B cell (primary cell): ENCODE results near the gene MAP2K5.

Experiments
- EZH2 ChIP-seq: IDR thresholded peaks from 2 replicates; pipeline ENCODE4 v1.6.1; 2012; ENCODE audit warnings: borderline replicate concordance, low read depth, mild to moderate bottlenecking, moderate library complexity, low read length; ENCODE audit not compliant: insufficient read depth, poor library complexity, severe bottlenecking
- TF ChIP-seq, protein P1 (sequence below): fragments of 200-600 bp; IDR thresholded peaks from one replicate; pipeline ENCODE4 v1.8.0; 2022; ENCODE audit warnings: antibody characterized with exemption, mild to moderate bottlenecking

DNA sequence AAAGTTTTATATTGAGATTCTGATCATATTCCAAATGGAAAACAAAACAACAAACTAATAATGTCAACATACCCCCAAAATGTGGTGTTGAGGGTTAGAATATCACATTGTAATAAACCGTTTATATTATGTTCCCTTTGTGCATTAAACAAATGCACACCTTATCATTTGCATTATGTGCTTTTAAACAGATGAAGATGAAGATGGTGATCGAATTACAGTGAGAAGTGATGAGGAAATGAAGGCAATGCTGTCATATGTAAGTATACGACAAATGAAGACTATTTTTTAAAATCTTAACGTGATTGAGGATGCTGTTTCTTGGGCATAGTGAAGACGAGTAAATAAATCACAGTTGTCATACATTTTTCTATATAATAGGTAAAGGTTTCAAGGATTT, 20.6 kb downstream of the MAP2K5 start:
- no peak for TF ChIP-seq EZH2
- TF ChIP-seq, protein P1, sequence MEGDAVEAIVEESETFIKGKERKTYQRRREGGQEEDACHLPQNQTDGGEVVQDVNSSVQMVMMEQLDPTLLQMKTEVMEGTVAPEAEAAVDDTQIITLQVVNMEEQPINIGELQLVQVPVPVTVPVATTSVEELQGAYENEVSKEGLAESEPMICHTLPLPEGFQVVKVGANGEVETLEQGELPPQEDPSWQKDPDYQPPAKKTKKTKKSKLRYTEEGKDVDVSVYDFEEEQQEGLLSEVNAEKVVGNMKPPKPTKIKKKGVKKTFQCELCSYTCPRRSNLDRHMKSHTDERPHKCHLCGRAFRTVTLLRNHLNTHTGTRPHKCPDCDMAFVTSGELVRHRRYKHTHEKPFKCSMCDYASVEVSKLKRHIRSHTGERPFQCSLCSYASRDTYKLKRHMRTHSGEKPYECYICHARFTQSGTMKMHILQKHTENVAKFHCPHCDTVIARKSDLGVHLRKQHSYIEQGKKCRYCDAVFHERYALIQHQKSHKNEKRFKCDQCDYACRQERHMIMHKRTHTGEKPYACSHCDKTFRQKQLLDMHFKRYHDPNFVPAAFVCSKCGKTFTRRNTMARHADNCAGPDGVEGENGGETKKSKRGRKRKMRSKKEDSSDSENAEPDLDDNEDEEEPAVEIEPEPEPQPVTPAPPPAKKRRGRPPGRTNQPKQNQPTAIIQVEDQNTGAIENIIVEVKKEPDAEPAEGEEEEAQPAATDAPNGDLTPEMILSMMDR: no peak
